Mucosa of rectum (tissue), 2 donors: Measurements from ENCODE around the gene RCN1.

Source experiments
- H3K27ac ChIP-seq, 2 donors: one replicate each; pipeline ENCODE4 v1.7.0; 2013; ENCODE audit warnings: inconsistent platforms in 2 of 2, low read depth in 2 of 2, low read length in 2 of 2
- H3K27me3 ChIP-seq, 2 donors: one replicate each; pipeline ENCODE4 v1.7.0; 2013; ENCODE audit warnings: low read length in 2 of 2; ENCODE audit not compliant: control insufficient read depth in 2 of 2, insufficient read depth in 2 of 2
- H3K36me3 ChIP-seq, 2 donors: one replicate each; pipeline ENCODE4 v1.7.0; 2013; ENCODE audit warnings: low read length in 2 of 2; ENCODE audit not compliant: control insufficient read depth in 2 of 2, insufficient read depth in 2 of 2
- H3K4me1 ChIP-seq, 2 donors: one replicate each; pipeline ENCODE4 v1.7.0; 2013; ENCODE audit warnings: low read length in 2 of 2, mild to moderate bottlenecking in 1 of 2; ENCODE audit not compliant: control insufficient read depth in 2 of 2, insufficient read depth in 2 of 2
- H3K4me3 ChIP-seq, 2 donors: one replicate each; pipeline ENCODE4 v1.7.0; 2013; ENCODE audit warnings: low read length in 2 of 2
- H3K9ac ChIP-seq, 2 donors: one replicate each; pipeline ENCODE4 v1.7.0; 2013; ENCODE audit warnings: low read length in 2 of 2, low read depth in 1 of 2, mild to moderate bottlenecking in 1 of 2
- H3K9me3 ChIP-seq, 2 donors: one replicate each; pipeline ENCODE4 v1.7.0; 2013; ENCODE audit warnings: low read length in 2 of 2; ENCODE audit not compliant: control insufficient read depth in 2 of 2
- donor health status: healthy.
- donor health status: Normal muscosa, but diverticular disease.

RCN1 gene

DNA sequence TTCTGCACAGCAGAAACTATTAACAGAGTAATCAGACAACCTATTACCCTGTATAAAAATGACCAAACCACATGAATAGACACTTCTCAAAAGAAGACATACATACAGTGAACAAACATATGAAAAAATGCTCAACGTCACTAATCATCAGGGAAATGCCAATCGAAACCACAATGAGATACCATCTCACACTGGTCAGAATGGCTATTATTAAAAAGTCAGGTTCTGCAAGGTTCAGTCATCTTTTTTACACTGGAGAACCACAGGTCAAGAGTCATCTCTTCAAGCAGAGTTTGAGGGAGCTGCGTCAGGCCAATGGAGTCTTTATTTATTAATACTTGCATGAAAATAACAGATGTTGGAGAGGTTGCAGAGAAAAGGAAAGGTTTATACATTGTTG is 40.4 kb downstream of the RCN1 start:
- H3K27me3 ChIP-seq = no peaks in the 10 kb centered on the region
- no peaks in the 10 kb centered on the region for H3K9me3 ChIP-seq
- no peaks in the 10 kb centered on the region for H3K36me3 ChIP-seq
- no peak overlapping the region for H3K4me3 ChIP-seq
- no peak overlapping the region for H3K9ac ChIP-seq
- no peaks in the 10 kb centered on the region for H3K4me1 ChIP-seq
- no peak overlapping the region for H3K27ac ChIP-seq

DNA sequence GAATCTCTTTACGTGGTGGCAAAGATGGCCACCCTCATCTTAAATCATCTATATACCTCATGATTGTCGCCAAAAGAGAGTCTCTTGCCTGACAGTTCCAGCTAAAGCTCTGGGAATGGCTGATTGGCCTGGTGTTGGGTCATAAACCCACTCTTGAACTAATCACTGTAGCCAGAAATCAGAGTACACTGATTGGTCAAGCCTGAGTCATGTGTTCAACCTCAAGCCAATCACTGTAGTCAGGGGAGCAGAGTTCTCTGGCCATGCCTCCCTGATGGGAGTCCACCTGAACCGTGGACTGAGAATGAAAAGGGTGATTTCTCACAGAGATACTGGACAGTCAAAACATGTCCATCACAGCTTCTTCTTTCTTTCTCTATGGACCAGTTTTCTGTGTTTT is 45.8 kb downstream of the RCN1 start:
- H3K27ac ChIP-seq = no peak overlapping the region
- H3K36me3 ChIP-seq = no peaks in the 10 kb centered on the region
- H3K9ac ChIP-seq = no peak overlapping the region
- no peak overlapping the region for H3K4me3 ChIP-seq
- no peaks in the 10 kb centered on the region for H3K27me3 ChIP-seq
- H3K4me1 ChIP-seq = no peaks in the 10 kb centered on the region
- no peaks in the 10 kb centered on the region for H3K9me3 ChIP-seq

DNA sequence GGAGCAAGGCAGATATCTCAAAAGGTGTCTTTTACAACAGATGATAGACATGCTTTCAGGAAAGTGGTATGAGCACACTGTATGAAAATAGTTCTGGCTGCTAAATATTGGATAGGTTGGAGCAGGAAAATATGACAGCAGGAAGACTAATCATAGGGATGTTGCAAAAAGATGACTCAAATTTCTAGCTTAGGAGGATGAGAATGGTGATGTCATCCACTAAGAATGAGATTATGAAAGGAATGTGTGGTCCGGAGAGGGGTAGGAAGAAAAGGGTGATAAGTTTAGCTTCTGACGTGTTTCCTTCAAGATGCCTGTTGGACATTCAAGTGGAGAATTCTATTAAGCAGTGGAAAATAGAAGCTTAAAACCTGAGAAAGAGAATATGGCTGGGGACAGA is 46.4 kb downstream of the RCN1 start:
- Histone ChIP-seq H3K9ac (no peak overlapping the region), H3K27me3 (no peaks in the 10 kb centered on the region), H3K27ac (no peak overlapping the region), H3K9me3 (no peaks in the 10 kb centered on the region), H3K4me1 (peaks cover 0 to 4% of the 10 kb centered on the region in 2 donors), H3K4me3 (no peak overlapping the region), H3K36me3 (no peaks in the 10 kb centered on the region)

DNA sequence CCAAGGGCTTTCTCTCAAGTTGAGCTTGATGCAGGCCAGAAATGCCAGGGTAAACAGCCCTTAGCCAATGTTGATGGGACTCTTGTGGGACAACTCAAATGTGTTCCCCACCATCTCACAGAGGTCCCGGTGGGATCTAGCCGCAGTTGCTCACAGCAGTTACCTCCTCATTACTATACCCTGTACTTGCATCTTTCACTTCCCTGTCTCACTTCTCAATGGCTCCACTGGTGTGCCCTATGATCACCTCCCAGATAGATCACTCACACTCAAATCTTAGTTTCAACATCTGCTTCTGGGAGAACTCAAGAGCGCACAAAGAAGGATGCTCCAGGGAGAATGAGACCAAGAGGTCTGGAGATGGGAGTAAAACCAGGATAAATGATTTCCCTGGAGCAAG is 47.0 kb downstream of the RCN1 start:
- Histone ChIP-seq H3K9ac (no peak overlapping the region), H3K27ac (no peak overlapping the region), H3K36me3 (no peaks in the 10 kb centered on the region), H3K4me3 (no peak overlapping the region), H3K27me3 (no peaks in the 10 kb centered on the region), H3K4me1 (peaks cover 0 to 4% of the 10 kb centered on the region in 2 donors), H3K9me3 (no peaks in the 10 kb centered on the region)

DNA sequence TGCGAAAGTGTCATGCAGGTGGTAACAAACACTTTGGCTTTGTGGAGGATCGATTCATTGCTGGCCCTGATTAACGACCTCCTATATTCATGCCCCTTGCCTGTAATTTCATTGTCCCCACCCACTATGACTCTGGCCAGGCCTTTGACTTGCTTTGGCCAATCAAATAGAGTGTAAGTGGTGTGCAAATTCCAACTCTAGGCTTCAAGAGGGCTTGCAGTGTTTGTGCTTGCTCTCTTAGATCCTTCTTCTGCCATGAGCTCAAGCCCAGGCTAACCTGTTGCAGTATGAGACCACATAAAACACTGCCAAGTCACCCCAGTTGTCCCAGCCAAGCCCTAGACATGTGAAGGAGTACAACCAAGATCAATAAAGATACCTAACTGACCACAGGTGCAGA is 48.0 kb downstream of the RCN1 start:
- Histone ChIP-seq H3K9ac (no peak overlapping the region), H3K27ac (no peak overlapping the region), H3K9me3 (no peaks in the 10 kb centered on the region), H3K27me3 (no peaks in the 10 kb centered on the region), H3K4me1 (peaks cover 0 to 4% of the 10 kb centered on the region in 2 donors), H3K4me3 (no peak overlapping the region), H3K36me3 (no peaks in the 10 kb centered on the region)

DNA sequence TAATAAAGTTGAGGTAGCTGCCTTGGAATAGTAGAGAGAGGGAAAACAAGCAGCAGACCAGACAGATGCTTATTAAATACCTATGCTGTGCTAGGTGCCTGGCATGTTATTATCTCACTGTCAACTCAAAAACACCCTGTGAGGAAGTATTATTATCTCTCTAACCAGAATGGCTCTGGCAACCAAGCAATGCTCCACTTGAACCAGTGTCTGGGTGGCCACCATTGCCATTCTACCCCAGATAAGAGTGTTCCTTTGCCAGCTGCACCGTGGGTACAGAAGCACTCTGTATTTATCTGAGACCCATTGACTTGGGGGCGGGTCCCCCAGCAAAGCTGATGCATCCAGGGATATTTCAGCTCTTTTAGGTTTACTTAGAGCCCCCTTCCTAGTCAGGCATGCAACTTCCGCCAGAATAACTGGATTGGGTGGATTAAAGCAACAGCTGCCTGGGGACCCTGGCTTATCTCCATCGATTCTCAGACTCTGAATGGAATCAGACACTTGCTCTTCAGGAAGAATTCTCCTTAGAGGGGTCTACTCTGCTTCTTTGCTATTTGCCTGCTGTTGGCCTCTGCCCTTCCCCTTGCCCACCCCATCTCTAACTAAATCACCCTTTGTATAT is 49.1 kb downstream of the RCN1 start:
- H3K27ac ChIP-seq = no peak overlapping the region
- no peak overlapping the region for H3K9ac ChIP-seq
- peaks cover 0 to 9% of the 10 kb centered on the region in 2 donors for H3K4me1 ChIP-seq
- no peaks in the 10 kb centered on the region for H3K36me3 ChIP-seq
- no peaks in the 10 kb centered on the region for H3K27me3 ChIP-seq
- H3K9me3 ChIP-seq = no peaks in the 10 kb centered on the region
- no peak overlapping the region for H3K4me3 ChIP-seq

DNA sequence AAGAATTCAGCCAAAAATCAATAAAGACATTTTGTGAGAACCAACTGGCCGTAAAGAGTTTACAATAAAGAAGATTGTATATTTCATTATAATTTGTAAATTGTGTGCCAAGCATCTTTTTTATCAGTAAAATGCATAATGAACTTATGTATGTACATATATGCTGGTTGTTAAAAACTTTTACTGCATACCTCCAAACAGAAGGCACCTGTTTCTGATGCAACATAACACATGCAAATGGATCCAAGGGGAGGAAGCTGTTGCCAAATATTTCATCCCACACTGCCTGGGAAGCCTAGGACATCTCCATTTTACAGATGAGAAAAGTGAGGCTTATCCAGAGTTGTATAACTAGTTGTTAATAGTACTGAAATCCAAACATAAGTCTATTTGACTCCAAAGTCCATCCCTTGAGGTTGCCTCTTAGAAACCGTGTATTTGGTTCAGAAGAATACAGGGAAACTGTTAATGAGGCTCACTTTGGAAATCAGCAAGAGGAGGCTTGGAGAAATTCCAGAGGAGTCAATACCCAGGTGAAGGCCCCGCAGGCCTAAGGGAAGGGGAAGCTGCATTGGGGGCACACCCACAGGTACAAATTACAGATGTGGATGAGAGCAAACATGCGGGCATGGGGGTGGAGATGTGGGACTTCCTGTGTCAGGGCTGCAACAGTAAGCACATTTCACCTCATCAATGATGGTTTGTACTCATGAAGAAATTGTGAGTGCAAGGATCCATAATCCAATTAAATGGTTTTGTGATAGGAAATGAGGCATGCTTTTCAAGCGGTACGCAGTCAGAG is 51.1 kb downstream of the RCN1 start:
- H3K4me3 ChIP-seq = no peak overlapping the region
- no peaks in the 10 kb centered on the region for H3K36me3 ChIP-seq
- peaks cover 0 to 13% of the 10 kb centered on the region in 2 donors for H3K4me1 ChIP-seq
- no peaks in the 10 kb centered on the region for H3K27me3 ChIP-seq
- no peak overlapping the region for H3K9ac ChIP-seq
- no peaks in the 10 kb centered on the region for H3K9me3 ChIP-seq
- no peak overlapping the region for H3K27ac ChIP-seq

DNA sequence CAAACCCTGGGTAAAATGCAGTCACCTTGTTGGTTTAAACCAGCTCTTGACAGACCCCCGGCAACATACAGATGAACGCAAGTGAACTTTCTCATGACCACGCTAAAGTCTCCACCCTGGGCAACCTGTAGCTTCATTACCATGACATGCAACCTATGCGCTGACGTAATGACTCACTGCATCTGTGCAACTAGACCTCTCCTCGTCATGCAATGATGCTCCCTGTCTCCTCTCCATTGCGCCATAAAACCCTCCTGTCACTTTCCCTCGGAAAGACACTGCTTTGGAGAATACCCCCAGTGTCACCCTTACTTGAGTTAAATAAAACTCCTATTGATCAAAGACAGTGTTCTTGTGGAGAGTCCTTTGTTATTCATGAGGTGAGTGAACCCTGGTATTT is 52.5 kb downstream of the RCN1 start:
- Histone ChIP-seq H3K4me3 (no peak overlapping the region), H3K9me3 (no peaks in the 10 kb centered on the region), H3K4me1 (peaks cover 0 to 13% of the 10 kb centered on the region in 2 donors), H3K9ac (no peak overlapping the region), H3K27me3 (no peaks in the 10 kb centered on the region), H3K36me3 (no peaks in the 10 kb centered on the region), H3K27ac (no peak overlapping the region)

DNA sequence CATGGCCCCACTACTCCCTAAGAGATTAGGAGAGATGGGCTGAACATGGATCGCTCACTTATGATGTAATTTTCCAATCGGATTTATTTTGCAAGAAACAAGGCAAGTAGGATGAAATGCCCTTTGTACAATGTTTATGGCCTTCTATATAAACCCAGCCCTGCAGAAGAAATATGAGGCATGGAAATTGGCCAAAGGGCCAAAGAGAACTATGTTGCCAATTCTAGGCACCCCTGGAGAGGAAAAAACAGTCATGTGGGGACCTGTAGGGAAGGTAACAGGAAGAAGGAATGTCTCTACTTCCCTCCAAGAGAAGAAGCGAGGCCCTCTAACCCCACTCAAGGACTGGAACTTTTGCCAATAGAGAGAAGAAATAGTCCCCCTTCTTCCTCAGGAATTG is 54.4 kb downstream of the RCN1 start:
- Histone ChIP-seq H3K9ac (no peak overlapping the region), H3K27ac (no peak overlapping the region), H3K27me3 (no peaks in the 10 kb centered on the region), H3K36me3 (no peaks in the 10 kb centered on the region), H3K4me3 (no peak overlapping the region), H3K4me1 (peaks cover 0 to 13% of the 10 kb centered on the region in 2 donors), H3K9me3 (no peaks in the 10 kb centered on the region)

DNA sequence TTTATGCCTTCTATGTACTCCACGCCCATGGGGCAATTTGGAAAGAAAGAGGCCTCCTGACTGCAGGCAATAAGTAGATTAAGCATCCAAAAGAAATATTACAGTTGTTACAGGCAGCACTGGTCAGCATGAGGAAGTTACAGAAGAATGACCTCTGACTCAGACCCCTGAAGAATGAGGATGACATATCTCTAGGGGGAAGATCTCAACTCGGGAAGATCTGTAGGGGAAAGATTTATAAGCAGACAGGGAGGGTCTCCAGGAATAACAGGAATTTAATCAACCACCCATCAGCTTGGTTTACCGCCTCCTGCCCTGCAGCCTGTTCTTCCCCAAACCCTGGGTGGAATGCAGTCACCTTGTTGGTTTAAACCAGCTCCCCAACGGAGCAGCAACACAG is 58.0 kb downstream of the RCN1 start:
- H3K27me3 ChIP-seq = no peaks in the 10 kb centered on the region
- no peak overlapping the region for H3K27ac ChIP-seq
- H3K36me3 ChIP-seq = no peaks in the 10 kb centered on the region
- no peak overlapping the region for H3K4me3 ChIP-seq
- H3K4me1 ChIP-seq = peaks cover 0 to 9% of the 10 kb centered on the region in 2 donors
- H3K9ac ChIP-seq = no peak overlapping the region
- H3K9me3 ChIP-seq = no peaks in the 10 kb centered on the region
